ENCODE data around the gene AGBL4.

DNA sequence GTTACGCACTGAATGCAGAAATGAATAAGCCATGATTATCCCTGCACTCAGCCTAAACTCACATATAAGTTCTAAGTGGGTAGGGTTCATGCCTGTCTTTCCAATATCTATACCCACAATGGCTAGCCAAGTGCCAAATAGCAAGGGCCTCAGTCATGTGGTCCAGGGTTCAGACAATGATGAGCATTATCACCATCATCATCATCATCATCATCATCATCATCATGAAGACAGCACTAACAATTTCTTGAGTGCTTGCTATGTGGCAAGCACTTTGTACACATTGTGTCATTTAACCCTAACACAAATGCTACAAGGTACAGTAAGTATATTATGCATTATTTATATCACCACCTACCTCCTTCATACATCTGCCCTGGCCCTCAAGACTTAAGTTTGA lies 500.0 kb downstream of the AGBL4 start:
- no peak for TF ChIP-seq CTCF (IDR thresholded peaks at IDR 0.05)
- no peak for TF ChIP-seq POLR2A (IDR thresholded peaks at IDR 0.05)
